ENCODE results near the gene NDUFS6.

The NDUFS6 gene

DNA sequence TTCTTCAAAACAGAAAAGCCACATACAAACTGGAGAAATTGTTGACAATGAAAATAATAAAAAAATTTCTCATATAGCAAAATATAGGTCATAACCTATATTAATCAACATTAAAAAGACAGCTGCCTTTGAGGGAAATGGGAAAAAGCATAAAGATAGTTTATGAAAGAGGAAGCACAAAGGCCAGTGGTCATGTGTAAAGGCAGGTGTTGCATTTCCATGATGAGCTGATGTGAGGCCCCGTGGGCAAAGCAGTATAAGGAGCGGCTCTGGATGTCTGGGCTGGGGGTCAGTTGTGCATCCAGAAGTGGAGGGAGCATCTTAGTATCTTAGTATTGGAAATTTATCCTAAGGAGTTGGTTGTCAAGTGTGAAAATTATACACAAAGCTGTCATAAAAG, 18.3 kb downstream of the NDUFS6 start:
- FAIRE-seq (no peak), DNase-seq (ENCODE audit: insufficient read length, low spot score) (no peak)
- TF ChIP-seq CTCF (IDR thresholded peaks at IDR 0.05; ENCODE audit: insufficient read depth, missing control alignments): no peak

GRCh38 chr5:1820381-1820780, 19.2 kb downstream of the NDUFS6 start:
- FAIRE-seq (no peak), DNase-seq (ENCODE audit: insufficient read length, low spot score) (no peak)
- no peak for TF ChIP-seq CTCF (IDR thresholded peaks at IDR 0.05; ENCODE audit: insufficient read depth, missing control alignments)

DNA sequence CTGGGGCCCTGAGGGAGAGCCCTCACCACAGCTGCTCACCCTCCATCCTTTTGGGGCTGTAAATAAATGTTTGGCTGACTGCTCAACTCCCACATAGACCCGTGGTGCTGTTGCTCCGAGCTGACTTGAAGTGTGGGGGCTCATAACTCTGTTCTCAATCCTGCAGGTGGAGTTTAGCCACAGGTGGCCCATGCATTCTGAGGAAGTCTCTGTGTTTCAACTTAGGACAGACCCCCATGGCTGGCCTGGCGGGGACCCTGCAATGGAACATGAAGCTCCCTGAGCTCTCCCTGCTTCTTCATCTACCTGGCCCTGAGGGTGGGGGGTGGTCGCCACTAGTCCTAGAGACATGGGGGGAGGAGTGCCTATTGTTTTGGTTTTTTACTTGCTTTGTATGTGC, 19.7 kb downstream of the NDUFS6 start:
- no peak for FAIRE-seq
- TF ChIP-seq CTCF (IDR thresholded peaks at IDR 0.05; ENCODE audit: insufficient read depth, missing control alignments): no peak
- DNase-seq (ENCODE audit: insufficient read length, low spot score): no peak

- FAIRE-seq (no peak), DNase-seq (ENCODE audit: insufficient read length, low spot score) (no peak)
Measured at GRCh38 chr5:1821862-1822261, 20.7 kb downstream of the NDUFS6 start.

DNA sequence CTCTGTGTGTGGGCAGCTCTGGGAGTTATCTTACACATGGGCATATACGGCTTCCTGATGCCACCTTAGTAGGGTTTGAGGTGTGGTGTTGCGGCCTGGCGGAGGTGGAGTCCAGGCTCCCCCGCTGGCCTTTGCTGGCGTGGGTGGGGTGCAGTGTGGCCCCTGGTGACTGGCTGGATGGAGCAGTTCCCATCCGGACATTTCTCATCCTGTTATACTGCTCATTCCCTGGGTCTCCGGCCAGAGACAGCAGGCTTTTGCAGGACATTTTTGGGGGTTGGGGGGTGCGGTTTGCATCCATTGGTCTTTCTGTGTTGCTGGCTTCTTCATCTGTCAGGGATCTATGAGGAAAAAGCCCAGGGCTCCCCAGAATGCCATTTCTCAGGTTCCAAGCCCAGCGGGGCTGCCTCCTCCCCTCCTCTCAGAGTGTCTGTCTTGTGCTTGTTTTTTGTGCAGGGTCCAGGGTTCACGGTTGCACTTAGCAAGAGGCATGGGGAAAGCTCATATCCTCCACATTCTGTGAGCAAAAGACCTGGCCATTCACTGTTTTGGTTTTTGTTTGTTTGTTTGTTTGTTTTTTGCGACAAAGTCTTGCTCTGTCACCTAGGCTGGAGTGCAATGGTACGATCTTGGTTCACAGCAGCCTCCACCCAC, 22.3 kb downstream of the NDUFS6 start:
- FAIRE-seq (no peak), DNase-seq (ENCODE audit: insufficient read length, low spot score) (no peak)
- TF ChIP-seq CTCF (IDR thresholded peaks at IDR 0.05; ENCODE audit: insufficient read depth, missing control alignments): no peak

More at GRCh38 chr5:1821862-1822261, 20.7 kb downstream of the NDUFS6 start:
- no peak for TF ChIP-seq CTCF (IDR thresholded peaks at IDR 0.05; ENCODE audit: insufficient read depth, missing control alignments)

- DNase-seq (ENCODE audit: insufficient read length, low spot score) (no peak), FAIRE-seq (no peak)
- no peak for TF ChIP-seq CTCF (IDR thresholded peaks at IDR 0.05; ENCODE audit: insufficient read depth, missing control alignments)
Measured at GRCh38 chr5:1824109-1824821, 23.1 kb downstream of the NDUFS6 start.

All from D721Med (cell line).